NB4 (cell line): Measurements from ENCODE around the gene NUDT8.

Source experiments
- DNase-seq: peaks from one replicate; pipeline ENCODE4 v3.0.0; 2010; ENCODE audit warnings: low read depth
- H3K4me3 ChIP-seq: one replicate; pipeline ENCODE4 v1.5.1; 2011; ENCODE audit warnings: mild to moderate bottlenecking, low read depth, low read length, moderate library complexity
- MYC ChIP-seq: IDR thresholded peaks from 2 replicates; pipeline ENCODE4 v1.6.1; 2011; ENCODE audit warnings: low read depth, low read length
- POLR2A ChIP-seq: IDR thresholded peaks from 2 replicates; pipeline ENCODE4 v1.6.1; 2011; ENCODE audit warnings: mild to moderate bottlenecking; ENCODE audit not compliant: insufficient read length; ENCODE audit errors: extremely low read depth
- TF ChIP-seq, protein P1 (sequence below): IDR thresholded peaks from one replicate; pipeline ENCODE4 v1.5.1; 2012; ENCODE audit warnings: low read depth, low read length
- TF ChIP-seq, protein P2 (sequence below): IDR thresholded peaks from 2 replicates; pipeline ENCODE4 v1.6.1; 2011; ENCODE audit warnings: low read depth, low read length

NUDT8 gene

DNA sequence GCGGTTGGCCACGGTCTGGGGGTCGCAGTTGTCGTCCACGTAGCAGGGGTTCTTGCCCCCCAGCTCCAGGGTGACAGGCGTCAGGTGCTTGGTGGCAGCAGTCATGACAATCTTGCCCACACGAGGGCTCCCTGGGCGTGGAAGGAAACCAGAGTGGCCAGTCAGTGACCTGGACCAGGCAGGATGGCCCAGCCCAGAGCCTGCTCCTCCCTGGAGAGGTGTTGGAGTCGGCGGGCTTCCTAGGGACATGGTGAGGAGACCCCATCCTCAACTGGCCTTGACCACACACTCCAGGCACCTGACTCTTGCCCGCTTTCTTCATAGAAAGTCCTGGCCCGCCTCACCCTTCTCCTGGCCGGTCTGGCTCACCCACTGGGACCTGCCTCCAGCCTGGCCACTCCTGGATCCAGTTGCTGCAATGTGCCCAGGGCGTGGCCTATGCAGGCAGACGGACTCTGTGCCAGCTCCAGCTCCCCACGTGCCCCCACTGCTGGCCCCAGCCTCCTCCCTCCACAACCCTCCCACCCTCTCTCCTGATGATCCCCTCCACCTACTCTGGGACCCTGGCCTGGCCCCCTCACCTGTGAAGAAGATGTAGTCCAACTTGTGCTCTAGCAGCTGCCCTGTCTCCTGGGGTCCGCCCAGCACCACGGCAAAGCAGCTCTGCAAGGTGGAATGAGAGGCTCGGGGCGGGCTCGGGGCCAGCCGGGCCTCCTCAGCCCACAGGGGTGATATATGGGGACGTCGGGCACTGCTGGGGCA lies 36.0 kb upstream of the NUDT8 start:
- TF ChIP-seq, protein P1, sequence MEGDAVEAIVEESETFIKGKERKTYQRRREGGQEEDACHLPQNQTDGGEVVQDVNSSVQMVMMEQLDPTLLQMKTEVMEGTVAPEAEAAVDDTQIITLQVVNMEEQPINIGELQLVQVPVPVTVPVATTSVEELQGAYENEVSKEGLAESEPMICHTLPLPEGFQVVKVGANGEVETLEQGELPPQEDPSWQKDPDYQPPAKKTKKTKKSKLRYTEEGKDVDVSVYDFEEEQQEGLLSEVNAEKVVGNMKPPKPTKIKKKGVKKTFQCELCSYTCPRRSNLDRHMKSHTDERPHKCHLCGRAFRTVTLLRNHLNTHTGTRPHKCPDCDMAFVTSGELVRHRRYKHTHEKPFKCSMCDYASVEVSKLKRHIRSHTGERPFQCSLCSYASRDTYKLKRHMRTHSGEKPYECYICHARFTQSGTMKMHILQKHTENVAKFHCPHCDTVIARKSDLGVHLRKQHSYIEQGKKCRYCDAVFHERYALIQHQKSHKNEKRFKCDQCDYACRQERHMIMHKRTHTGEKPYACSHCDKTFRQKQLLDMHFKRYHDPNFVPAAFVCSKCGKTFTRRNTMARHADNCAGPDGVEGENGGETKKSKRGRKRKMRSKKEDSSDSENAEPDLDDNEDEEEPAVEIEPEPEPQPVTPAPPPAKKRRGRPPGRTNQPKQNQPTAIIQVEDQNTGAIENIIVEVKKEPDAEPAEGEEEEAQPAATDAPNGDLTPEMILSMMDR, result no peak
- TF ChIP-seq, protein P2, sequence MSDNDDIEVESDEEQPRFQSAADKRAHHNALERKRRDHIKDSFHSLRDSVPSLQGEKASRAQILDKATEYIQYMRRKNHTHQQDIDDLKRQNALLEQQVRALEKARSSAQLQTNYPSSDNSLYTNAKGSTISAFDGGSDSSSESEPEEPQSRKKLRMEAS, result no peak
- TF ChIP-seq MYC (no peak), POLR2A (no peak)
- no peak overlapping the region for H3K4me3 ChIP-seq
- DNase-seq, result no peak

DNA sequence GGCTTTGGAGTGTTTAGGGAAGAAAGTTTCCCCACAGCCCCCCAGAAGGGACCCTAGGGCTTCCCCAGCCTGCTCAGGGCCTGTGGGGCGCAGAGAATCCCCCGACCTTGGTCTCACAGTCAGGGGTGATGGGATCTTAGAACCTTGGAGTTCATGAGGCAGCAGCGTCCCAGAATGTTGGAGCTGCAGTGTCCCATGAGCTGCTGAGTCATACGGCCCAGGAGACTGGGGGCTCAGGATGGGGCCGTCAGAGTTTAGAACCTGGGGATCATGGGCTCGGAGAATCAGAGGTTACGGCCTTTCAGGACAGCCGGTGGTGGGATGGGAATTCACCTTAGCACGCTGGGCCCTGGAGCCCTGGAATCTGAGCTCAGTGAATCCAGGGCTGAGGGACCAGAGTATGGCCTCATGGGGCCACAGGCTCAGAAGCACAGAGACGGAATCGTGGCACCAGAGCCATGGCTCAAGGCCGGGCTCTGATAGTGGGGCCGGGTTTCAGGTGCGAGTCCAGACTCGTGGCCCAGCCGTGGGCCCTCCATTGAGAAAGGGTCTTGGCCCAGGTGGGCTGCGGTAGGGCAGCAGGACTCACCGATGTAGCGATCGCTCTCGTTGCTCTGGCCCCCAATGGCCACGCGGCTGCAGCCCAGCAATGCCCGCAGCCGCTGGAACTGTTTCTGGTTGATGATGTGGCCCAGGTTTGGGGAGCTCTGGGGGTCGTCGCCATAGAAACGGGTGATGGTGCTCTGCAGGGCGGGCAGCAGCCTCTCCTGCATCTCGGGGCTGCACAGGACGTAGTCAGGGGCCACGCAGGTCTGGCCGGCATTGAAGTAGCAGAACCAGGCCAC lies 35.2 kb upstream of the NUDT8 start:
- H3K4me3 ChIP-seq, result no peak overlapping the region
- DNase-seq, result no peak
- TF ChIP-seq POLR2A, result no peak
- TF ChIP-seq, protein P1, result no peak

DNA sequence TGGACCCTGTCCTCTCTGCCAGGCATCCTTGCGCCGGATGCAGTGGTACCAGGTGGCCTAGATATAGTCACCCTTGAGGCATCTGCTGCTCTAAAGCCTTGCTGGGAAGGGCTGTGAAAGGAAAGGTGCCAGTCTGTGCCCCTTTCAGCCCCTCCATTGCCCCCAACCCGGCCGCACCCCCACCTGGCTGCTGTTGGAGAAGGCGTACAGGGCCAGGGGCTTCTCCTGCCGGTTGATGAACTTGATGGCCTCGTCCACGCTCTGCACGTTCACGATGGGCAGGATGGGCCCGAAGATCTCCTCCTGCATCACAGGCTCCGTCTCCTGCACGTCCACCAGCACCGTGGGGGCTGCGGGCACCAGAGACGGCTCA lies 34.5 kb upstream of the NUDT8 start:
- TF ChIP-seq POLR2A (no peak), MYC (no peak)
- TF ChIP-seq, protein P2, result no peak
- TF ChIP-seq, protein P1, result no peak
- DNase-seq, result no peak
- no peak overlapping the region for H3K4me3 ChIP-seq

DNA sequence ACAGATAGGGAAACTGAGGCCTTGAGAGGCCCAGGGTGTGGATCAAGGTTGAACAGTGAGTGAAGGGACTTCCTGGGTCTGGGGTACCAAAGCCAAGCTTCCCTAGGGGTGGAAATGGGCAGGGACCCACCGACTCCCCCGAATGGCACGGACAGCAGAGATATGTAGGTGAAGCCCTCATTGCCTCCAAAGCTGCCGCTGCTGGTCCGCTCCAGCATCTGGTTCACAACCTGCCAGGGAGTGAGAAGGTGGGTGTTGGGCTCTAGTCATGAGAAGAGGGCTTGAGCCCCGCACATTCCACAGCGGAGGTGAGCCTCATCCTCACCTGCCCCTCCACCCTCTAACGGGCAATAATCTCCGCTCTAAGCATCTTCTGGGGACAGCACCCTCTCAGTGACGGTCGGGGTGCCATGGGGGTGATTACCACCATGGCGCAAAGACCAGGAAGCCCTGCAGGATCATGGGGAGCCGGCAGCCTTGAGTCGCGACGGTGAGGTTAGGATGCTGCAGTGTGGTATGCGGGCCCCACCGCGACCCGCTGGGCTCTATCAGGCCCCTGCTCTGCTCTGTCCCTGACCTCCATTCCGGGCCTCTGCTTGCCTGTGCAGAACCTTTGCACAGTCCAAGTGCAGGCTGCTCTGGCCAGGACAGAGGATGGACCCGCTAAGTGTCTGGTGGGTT lies 33.9 kb upstream of the NUDT8 start:
- no peak overlapping the region for H3K4me3 ChIP-seq
- TF ChIP-seq, protein P1, result no peak
- TF ChIP-seq POLR2A, result no peak
- TF ChIP-seq MYC, result no peak
- TF ChIP-seq, protein P2, result no peak
- DNase-seq, result no peak

DNA sequence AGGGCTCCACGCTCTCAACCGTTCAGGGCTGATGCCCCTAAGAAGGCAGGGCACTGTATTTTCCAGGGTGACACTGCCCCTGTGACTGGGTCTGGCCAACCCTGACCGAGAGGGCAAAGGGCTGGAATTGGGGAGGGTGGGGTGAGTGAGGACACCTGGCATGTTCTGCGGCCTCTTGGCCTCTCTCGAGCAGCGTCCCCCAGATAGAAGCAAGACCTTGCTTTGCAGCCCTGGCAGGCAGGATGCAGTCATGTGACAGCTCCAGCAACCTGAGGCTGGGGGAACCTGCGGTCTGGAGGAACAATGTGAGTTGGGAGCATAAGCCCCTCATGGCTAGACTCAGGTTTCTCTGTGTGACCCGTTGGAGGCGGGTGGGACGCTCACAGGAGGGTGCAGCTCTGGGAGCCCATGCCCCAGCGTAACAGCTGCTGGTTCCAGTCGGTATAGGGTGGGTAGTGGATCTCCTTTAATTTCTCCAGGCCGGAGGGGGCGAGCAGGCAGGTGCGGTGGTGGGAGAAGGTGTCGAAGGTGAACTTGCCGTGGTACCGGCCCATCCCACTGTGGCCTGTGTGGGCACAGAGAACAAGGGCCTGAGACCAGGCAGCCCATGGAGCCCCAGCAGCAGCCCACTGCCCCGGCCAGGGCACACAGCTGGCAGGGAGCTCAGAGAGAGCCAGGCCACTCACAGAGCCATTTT lies 33.2 kb upstream of the NUDT8 start:
- DNase-seq, result no peak
- no peak overlapping the region for H3K4me3 ChIP-seq
- TF ChIP-seq POLR2A, result no peak
- TF ChIP-seq, protein P2, result no peak
- TF ChIP-seq MYC, result no peak
- TF ChIP-seq, protein P1, result no peak
